GM21717 (cell line): ENCODE results near the gene CXCR3.

Source experiments
- ATAC-seq: cut with Tn5 transposase; IDR thresholded peaks from one replicate; pipeline ENCODE4 v1.9.1; 2021; ENCODE audit warnings: mild to moderate bottlenecking, moderate library complexity; ENCODE audit not compliant: unreplicated experiment

CXCR3 gene

DNA sequence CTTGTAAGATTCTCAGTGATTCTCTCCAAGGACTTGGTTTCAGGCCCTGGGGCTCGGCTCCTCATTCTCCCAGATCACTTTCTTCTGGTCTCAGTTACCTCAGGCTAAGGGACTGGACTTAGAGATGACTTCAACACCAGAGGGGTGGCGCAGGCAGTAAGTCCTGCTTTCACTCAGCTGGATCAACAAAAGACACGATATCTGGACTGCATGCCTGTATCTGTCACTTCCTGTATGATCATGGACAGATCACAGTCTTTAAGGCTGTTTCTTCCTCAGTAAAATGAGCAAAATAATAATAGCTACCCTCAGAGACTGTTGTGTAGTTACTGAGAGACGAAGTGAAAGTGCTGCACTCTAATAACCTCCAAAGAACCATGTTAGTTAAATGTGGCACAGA is 19.5 kb upstream of the CXCR3 start:
- peak; percentile 41 for ATAC-seq

DNA sequence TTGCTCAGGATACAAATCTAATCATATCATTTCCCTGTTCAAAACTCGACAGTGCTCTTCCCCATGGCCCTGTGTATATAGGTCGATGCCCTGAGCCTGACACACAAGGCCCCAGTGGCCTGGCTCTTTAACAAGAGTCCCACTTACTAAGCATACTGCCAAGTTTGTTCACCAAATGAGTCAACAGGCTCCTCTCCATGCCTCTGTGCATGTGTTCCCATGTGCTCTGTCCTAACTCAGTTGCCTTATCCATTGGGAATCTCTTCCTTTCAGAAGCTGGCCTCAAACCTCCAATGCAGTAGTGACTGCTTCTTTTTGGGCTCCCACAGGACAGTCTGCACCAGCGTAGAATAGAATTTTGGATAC is 18.9 kb upstream of the CXCR3 start:
- no peak for ATAC-seq

DNA sequence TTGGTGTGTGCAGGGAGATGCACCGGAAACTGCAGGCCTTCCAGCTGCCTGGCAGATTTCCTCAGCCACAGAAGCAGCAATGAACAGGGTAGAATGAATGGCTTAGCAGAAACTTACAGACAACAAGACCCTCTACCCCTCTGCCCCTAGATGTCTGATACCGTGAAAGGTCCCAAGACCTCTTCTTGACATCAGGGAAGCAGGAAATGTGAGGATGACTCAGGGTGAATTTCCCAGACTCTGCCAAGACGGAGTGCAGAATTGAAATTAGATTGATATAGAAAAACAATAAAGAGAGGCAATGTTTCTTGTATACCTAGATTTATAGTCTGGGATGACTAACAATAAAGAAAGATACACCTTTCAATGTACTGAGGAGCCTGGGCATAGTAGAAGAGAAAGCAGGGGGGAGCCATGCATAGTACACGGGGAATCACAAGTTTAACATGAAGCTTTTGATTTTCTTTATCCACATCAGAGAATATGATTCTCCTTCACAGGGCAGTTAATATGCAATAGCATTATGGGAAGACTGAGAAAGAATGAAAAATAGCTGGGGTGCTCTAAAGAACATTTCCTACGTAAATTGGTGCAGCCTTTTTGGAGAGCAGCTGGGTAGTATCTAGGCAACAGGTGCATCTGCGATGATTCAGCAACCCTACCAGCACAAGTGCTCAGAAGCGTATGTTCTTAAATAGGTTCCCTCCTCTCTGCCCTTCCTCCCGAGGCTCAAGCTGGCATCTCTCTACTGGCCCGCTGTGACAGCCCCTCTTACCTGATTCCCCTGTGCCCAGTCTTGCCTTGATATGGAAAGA is 18.3 kb upstream of the CXCR3 start:
- ATAC-seq, result peak; percentile 39

DNA sequence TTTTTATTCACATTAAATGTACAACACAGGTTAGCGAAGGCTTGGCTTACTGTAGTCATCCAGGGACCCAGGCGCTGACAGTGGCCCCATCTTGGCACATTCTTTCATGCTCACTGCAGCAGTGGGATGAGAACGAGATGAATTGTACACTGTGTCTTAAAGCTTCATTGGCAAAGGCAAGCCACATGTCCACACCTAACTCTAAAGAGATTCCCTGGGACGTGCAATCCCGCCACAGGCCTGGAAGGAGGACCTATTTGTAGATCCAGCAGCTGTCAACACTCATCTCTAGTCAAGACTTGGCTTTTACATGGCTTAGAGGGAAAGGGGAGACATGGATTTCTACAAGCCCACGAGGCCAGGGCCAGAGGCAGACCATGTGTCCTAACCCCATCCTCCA is 16.1 kb upstream of the CXCR3 start:
- ATAC-seq, result no peak

DNA sequence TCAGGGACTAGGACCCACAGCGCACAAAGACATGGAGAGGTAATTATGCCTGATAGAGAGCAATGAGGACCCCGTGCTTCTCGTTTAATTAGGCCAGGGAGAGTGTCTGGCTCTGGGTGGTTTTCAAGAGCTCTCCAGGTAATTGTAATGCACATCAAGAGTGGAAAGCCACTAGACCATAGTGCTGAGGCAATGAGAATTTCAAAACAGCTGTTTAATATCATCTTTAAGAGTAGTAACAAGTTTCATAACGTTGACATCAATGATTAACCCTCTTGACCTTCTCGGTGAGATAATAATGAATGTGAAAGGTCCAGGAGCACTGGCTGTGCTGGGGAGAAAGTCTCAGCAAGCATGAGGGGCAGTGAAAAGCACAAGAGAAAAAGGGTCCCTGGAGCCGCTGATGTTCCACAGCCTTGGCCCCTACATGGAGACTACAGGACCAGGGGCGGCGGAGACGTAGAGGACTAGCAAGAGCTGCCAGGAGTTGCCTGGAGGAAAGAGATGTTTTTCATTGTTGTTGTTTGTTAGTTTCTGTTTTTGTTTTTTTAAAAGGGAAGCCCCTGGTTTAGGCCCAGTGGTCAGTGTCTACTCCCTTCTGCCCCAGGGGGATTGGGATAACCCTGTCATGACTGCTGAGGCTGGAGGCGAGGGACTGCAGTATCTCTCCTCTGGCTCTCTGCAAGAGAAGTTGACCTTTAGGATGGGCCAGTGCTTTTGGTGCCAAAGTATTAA is 14.8 kb upstream of the CXCR3 start:
- no peak for ATAC-seq

DNA sequence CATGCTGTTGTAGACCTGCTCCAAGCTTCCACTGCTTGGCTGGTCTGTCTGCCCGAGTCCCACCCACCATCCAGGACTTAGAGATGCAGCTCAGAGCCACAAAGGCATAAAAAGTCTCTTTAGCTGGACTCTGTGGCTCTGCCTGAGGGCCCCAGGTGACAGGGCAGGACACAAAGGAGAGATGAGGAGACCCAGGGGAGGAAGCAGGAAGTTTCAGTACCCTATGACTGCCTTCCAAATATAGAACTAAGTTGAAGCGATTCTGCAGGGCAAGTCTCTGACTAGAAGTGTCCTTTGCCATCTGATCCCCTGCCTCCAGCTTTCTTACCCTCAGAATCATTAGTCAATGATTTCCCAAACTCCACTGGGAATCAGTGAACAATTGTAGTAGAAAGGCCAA is 11.2 kb upstream of the CXCR3 start:
- ATAC-seq, result peak; percentile 66

DNA sequence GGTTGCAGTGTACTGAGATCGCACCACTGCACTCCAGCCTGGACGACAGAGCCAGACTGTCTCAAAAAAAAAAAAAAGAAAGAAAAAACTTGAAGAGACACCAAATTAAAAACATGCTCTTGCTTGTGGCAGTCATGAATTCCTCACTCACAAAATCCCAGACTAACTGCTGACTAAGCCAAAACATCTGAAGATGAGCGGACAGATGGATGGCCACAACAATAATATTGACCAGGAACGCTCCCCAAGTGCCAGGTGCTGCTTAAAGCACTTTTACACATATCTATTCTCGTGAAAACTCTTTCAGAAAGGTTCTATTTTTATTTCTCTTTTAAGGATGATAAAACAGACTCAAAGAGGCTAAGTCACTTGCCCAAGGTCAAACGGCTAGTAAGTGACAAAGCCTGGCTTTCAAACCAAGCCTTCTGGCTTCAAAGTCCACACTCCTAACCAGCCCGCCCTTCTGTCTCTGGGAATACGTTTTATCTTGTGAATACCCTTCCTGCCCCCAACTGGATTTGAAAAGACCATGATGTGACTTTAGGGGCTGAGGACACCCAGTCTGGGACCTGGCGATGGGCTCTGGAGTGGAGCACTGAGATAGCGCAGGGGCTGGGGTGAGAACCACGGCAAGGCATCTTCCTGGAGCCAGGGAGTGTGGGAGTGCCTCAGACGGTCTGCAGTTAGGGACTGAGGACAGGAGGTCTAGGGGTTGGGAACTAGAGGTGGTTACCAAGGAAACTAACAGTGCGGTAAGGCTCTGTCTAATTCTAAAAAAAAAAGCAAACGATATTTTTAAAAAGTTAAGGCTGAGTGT is 9.5 kb upstream of the CXCR3 start:
- ATAC-seq, result no peak

DNA sequence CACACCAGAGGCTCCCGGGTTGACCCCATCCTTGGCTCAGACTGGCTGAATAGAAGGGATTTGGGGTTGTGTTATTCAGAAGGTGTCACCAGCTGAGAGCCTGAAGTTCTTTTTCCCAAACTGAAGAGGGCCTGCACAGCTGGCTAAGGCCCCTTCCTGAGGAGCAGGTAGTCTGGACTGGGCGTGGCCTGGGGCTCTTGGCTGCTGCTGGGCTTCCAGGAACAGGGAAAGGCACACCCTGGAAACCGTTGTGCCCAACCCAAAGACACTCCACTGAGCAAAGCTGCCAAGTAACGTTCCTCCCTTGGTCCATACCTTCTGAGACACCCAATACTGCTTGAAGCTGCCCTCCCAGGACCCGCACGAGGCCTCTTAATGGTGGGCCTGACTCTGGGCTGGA is 8.3 kb upstream of the CXCR3 start:
- no peak for ATAC-seq

DNA sequence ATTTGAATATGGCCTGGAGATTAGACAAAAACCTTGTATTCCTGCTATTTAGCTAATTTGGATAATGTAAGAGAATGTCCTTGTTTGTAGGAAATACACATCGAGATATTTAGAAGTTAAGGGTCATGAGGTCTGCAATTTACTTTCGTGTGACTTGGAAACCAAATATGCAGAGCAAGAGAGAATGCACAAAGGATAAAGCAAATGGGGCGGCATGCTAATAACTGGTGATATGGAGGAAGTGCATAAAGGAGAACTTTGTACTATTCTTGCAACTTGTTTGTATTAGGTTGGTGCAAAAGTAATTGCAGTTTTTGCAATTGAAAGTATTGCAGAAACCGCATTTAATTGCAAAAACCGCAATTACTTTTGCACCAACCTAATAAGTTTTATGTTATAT is 7.2 kb upstream of the CXCR3 start:
- no peak for ATAC-seq

DNA sequence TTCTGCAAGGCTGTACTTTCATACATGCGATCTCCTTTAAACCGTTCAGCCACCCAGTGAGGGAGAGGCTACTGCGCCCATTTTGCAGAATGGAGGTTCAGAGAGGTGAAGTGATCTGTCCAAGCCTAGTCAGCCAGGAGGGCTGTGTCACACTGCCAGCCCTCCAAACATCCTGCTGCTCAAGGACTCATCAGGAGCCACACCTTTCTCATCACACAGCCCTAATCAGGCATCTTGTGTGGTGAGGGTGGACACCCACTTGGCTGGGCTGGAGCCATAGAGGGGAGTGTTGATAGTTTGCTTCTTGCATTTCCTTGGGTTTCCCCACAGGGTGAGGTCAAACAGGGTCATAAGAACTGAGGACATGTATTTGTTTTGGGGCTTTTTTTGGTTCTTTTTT is 5.4 kb upstream of the CXCR3 start:
- no peak for ATAC-seq

DNA sequence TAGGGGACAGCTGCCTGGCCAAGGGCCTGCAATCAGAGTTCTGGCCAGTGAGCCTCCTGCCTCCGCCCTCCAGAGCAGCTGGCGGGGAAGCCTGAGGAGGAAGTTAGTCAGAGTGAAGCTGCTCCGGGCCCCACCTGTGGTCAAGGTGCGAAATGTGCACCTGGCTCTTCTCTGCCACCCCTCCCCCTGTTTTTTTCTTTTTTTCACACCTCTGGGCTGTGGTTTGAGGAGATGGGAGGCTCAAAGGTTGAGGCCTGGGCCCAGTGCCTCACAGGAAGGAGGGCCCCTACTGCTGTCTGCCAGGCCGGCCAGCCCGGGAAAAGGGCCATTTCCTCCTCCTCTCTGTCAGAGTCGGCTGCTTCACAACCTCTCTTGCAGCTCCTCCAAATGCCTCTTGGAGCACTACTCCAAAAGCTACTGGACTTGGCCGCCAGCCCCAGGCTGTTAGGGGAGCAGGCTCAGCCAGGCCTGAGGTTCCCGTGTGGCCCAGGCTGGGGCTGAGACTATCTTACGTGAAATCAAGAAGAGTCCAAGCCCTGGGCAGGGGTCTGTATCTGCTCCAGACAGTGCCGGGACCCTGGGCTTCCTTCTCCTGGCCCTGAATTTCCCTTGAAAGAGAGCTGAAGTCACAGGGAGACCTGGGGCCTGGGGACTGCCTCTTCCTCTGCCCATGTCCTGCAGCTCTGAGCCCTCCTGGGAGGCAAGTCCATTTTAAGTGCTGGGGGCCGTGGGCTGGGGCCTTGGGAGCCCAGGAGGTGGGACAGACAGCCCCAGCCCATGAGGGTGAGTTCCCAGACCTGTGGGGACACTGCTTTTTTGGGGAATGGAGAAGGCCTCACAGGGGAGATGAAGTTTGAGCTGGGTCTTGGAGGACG is 4.5 kb upstream of the CXCR3 start:
- ATAC-seq, result peak; percentile 52

DNA sequence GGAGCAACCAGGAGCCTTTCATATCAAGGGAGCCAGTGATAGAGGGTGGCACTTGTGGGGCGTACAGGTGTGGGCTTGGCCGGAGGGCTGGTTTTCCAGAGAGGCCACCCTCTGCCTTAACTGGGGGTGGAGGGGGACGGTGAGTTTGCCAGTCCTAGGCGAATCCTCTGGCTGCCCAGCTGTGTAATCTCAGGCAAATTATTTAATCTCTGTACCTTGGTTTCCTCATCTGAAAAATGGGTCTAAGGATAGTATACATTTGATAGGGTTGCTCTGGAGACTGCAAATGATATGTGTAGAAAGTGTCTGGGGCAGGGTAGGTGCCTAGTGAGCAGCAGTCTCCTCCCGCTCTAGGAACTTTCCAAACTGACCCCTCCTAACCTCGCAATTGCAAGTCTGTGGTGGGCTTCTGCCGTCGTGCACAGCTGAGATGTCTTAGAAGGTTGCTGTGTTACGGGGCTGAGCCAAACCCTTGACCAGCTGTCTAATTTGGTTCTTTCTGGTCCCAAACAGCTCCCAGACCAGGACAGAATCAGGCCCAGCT is 3.8 kb upstream of the CXCR3 start:
- ATAC-seq, result no peak

DNA sequence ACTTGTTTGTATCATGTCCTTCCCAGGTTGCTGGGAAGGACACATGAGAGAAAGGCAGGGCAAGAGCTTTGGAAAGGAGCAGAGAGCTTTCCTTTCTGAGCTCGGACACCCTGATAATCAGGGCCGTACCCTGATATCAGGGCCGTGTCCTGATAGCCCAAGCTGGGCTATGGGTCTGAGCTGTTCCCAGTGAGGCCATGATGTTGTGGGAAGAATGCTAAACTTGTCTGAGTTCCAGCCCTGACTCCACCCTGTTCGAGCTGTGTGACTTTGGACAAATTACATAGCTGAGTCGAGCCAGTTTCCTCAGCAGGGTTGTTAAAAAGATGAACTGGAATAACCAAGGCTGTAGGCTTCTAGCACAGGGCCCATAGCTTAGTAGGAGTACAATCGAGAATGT is 3.3 kb upstream of the CXCR3 start:
- no peak for ATAC-seq

DNA sequence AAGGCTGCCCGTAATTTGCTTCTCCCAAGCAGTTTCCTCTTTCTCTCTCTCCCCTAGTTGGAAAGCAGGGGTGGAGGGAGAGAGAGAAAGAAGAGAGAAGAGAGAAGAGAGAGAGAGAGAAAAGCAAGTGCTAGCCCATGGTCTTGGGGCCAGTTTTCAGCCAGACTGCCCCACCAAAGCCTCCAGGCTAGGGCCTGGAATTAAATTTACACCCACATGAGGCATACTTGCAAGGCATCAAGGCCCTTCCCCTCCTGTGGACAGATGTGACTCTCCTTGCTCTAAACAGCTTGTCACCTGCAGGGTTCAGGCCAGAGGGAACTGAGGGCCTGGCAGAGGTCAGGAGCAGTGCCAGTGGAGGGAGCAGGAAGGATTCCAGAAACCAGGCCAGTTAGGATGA is 1.7 kb upstream of the CXCR3 start:
- no peak for ATAC-seq

DNA sequence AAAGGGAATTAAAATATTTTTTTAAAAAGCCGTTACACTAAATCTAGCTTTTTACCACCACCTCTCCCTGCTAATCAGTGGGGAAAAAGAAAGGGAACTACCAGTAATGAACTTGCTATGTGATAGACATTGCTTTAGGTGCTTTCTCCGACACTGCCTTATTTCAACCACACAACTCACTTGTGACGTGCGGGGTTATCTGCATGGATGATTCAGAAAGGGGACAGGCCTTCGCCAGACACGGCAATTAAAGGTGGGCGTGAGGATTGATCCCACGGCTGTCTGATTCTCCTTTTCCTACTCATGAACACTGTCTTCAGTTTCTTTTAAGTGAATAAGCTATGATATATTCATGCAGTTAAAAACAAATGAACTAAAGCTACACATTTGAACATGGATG is 882 bp upstream of the CXCR3 start:
- ATAC-seq, result no peak

DNA sequence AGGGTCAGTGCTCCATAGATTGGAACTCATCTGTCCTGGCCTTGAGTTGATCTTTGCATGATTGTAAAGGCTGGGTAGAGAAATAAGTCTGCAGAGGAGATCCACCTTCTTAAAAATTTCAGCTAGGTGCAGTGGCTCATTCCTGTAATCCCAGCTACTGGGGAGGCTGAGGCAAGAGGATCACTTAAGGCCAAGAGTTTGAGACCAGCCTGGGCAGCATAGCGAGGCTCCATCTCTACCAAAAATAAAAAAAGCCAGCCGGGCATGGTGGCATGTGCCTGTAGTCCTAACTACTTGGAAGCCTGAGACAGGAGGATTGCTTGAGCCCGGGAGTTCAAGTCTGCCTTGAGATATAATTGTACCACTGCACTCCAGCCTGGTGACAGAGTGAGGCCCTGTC is 476 bp upstream of the CXCR3 start:
- ATAC-seq, result no peak

DNA sequence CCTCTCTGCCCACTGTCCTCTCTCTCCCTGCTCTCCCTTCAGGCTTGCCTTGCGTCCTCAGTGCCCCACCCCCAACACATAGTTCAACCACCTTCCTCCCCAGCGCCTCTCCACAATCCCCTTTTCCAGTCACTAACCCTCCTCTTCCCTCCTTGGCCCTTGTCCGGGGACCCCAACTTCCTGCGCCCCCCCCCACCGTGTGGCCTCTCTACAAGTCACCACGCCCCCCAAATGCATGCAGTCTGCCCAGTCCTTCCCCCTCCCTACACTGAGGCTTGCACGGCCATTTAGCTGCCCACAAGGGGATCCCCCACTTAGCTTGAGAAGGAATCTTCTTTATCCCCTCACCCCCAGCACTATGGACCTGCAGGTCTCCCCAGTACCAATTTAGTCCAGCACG is 569 bp downstream of the CXCR3 start:
- ATAC-seq, result no peak

DNA sequence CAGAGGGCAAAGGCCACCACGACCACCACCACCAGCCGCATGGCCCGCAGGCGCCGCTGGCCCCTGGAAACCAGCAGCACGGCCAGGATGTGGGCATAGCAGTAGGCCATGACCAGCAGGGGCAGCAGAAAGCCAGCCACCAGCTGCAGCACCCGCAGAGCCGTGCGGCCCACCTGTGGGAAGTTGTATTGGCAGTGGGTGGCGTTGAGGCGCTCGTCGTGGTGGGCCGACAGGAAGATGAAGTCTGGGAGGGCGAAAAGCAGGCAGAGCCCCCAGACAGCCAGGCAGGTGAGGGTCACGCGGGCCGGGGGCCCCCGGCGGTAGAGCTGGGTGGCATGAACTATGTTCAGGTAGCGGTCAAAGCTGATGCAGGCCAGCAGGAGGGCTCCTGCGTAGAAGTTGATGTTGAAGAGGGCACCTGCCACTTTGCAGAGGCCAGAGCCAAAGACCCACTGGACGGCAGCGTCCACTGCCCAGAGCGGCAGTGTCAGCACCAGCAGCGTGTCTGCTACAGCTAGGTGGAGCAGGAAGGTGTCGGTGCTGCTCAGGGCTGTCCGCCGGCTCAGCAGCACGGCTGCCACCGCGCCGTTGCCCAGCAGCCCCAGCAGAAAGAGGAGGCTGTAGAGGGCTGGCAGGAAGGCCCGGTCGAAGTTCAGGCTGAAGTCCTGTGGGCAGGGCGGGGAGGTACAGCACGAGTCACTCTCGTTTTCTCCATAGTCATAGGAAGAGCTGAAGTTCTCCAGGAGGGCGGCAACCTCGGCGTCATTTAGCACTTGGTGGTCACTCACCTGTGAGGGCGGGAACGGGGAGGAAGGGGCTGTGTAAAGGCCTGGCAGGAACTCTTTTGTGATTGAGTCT is 1.4 kb downstream of the CXCR3 start:
- no peak for ATAC-seq

DNA sequence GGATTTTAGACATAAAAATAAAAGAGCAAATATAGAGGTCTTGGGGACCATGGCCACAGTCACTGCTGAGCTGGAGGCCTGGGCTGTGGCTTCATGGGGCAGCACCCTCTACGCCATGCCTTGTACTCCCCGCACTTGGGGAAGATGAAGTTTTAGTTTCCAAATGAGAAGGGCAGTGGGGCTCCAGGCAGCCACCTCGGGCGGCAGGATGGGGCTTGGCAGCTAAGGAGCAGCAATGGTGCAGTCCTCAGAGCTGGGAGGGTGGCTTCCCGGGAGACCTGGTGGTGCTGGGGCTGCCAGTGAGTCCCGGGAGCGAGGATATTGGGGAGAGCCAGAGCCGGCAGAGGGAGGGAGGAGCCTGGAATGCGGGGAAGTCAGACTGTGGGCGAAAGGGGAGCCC is 2.4 kb downstream of the CXCR3 start:
- ATAC-seq, result no peak

DNA sequence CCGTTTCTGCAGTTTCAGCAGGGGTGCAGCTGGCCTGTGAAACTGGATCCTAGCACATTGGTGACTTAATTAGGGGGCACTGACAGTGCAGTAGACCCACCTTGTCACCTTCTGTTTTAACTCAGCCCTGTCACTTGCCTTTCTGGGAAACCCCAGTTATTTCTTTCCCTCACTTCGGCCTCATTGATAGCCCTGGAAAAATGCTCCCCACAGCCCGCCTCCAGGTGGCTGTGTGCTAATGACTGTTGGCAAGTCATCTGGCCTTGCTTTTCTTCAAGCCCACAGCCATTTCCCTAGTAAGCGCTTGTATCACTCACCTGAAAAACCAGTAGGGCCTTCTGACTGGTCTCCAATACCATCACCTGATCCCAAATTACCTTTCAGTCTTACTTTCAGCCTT is 3.3 kb downstream of the CXCR3 start:
- no peak for ATAC-seq
